GM18499 (cell line): Measurements from ENCODE around the gene AGPAT1.
"Not testable (repeated sequence)": the region's sequence is repeated elsewhere in the genome, so short reads cannot be mapped to it uniquely, and the experiment has no call there.

Source experiments
- ATAC-seq: cut with Tn5 transposase; IDR thresholded peaks from one replicate; pipeline ENCODE4 v1.9.1; 2021; ENCODE audit warnings: moderate number of reproducible peaks; ENCODE audit not compliant: insufficient read depth, unreplicated experiment

AGPAT1 gene

DNA sequence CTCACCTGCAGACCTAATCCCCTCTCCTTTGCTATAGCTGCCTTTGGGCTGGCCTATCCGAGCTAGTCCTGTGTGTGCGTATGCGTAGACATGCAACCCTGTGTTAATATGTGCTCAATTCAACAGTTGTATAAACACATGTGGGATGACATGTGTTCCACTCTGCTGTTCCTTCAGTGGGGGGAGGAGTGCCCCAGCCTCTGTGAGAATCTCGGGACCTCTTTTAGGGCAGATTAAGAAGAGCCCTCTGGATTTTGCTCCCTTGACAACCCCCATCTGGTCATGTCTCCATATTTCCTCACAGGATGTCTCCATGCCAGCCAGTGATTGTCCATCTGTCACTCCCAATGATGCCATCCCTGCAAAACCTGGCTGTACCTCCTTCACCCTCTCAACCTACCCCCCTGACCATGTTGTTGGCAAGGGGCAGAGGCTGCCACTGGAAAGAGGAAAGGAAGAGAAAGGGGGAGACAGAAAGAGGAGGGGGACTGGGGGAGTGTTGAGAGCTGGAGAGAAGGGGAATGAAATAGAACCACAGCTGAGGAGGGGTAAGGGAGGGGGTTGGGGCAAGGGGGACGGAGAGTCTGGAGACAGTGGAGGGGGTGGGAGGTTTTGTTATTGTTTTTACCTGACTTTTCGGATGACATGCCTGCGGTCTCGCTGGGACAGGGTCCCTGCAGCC lies 24.6 kb downstream of the AGPAT1 start:
- ATAC-seq = no peak

DNA sequence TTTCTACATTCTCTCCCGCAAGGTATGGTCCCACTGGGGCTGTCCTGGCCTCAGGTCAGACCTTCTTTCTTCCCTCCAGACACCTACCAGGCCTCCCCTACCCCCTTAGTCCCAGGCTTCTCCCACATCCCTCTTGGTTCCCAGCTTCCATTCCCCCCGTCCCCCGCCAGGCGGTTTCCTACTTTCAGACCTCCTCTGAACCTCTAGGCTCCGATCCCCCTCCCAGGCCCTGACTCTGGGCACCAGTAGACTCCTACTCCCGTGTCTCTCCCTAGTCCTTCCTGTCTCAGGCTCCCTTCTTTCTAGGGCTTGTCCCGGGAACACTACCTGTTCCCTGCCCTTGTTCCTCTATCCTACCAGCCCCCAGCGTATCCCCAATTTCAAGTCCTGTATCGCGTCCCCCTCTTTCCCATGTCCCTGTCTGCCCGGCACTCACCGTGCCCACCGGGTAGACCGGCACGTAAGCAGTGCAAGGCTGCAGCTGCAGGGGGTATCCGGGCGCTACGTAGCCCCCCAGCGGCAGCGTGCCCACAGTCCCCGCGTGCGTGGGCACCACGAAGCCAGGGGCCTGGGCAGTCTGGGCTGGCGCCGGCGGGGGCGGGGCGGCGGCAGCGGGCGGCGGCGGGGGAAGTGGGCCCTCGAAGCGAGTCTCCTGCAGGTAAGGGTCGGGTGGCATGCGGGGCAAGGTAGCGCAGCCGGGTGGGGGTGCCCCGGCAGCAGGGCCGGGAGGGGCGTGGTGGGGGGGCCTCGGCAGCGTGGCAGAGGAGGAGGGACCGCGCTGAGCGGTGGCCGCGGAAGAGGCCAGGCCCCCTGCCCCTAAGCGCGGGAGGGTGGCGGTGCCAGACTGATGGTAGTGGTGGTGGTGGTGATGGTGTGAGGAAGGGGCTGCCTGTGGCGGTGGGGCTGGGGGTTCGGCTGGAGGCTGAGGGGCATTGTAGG lies 25.7 kb downstream of the AGPAT1 start:
- no peak for ATAC-seq

DNA sequence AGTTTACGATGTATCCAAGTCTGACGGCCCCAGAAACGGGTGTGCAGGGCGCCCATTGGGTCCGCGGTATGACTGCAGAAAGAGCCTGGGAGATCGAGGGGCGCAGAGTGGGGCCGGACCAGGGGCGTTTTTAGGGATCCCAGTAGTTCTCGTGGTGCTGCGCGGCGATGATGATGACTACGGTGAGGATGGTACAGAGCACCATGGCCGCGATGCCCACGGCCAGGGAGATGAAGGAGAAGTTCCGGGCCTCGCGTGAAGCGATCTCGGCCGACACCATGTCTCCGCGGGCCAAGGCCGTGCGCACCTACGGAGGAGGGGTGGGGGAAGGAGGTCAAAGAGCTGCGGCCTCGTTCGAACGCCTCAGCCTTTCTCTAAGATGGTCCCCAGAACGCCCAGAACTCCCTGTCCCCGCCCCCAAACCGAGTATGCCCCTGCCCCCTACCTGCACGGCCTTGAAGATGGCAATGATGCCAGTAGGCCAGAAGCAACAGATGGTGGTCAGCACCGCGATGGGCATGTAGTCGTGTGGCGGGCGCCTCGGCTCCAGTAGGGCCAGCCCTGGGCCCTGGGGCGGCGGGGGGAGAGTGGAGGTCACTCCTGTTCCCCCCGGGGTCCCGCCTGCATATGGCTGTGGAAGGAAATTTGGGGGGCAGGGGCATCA lies 26.7 kb downstream of the AGPAT1 start:
- no peak for ATAC-seq

DNA sequence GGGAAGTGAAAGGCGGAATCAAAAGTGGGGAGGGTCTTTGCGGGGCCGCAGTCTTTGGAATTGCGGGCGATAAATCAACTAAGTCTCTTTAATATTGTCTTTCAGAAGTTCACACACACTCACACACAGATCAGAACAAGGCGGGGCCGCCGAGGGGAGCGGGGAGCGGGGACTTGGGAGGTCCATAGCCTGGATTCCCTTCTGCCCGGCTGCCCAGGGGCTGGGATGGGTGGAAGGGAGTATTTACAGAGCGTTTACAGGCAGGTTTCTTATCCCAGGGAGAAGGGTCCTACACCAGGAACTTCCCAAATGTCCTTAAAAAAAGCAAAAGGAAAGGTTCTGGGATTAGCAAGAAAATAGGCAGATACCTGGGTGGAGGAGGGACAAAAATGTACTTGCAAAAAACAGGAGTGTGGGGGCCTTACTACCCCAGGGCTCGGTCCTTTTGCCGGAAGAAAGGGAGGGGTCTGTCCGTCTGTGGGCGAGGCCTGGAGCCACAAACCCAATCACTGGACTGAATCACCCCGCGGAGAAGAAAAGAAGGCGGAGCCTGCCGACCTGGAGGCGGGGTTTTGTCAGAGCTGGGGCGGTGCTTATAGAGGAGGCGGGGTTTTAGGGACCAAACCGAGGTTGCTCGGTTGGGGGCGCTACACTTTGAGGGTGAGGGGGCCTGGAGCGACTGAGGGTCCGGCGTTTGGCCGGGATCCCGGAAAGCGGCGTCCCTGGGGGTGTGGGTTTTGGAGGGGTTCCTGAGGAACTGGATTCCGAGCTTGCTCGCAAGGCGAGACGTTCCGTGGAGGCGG lies 27.4 kb downstream of the AGPAT1 start:
- no peak for ATAC-seq

DNA sequence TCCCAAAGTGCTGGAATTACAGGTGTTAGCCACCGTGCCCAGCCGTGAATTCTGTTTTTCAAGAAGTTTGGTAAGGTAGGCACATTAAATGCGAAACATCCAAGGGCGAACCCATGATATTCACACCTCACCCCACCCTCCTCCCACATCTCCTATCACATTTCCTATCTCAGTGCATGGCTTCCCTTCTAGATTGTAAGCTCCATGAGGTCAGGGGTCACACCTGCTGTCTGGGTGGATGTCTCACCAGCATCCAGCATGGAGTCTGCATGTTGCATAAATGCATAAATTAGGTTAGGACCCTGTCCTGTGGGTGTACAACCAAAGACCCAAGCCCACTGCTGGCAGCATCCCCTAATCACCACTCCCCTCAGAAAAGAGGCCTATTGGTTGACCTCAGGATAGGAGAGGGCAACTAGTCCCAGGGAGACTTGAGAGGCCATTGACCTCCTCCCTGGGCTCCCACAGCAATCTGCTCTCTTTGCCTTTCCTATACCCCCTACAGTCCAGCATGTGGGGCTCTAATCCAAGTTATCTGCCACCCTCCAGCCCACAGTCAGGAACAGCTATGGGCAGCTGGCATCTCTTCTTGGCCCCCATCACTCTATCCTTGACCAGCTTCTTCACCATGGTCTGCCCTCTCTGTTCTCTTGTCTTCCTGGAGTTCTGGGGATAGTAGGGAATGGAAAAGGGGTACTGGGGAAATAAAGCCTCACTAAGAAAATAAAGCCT lies 28.3 kb downstream of the AGPAT1 start:
- ATAC-seq = no peak

DNA sequence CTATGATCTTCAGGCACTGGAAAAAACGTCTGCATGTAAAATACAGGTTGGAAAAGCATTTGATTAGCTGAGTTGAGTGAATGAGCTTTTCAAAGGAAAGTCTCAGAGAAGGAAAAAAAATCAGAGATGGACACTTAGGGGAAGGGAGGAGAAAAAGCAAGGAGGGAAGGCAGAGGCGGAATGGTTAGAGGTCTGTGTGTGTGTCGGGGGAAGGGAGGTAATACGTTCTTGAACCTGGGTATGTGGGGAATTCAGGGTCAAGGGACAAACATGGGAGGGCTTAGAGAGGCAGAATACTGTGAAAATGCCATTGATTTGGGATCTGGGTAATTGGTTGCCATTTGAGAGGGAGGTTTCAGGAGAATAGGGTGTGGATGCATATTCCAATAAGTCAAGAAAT lies 29.2 kb downstream of the AGPAT1 start:
- ATAC-seq = no peak

DNA sequence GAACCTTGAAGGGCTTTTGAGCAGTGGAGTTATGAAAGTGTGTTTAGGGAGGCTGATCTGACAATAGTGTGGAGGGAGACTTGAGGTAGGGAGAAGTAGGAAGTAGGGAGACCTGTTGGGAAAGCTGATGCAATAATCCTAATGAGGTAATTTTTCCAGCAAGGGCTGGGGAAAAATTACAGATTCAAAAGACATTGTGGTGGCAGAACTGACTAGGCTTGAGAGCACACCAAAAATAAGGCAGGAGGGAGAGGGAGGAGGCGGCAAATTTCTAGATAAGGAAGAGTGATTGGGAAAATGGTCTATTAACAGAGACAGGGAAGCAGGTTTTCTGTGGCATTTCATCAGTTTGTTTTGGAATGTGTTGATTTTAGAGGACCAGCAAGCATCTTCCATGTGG lies 29.6 kb downstream of the AGPAT1 start:
- ATAC-seq = no peak

DNA sequence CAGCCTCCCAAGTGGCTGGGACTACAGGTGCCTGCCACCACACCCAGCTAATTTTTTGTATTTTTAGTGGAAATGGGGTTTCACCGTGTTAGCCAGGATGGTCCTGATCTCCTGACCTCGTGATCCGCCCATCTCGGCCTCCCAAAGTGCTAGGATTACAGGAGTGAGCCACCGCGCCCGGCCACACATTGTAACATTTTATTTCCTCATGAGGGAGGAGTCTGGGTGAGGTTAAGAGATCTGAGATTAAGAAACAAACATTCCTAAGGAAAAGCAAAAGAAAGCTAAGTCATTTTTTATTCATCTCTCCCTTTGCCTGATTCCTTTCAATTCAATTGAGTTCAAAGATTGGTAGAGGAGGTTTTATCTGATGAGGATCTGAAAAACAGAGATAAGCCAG lies 31.6 kb downstream of the AGPAT1 start:
- not testable (repeated sequence) for ATAC-seq

DNA sequence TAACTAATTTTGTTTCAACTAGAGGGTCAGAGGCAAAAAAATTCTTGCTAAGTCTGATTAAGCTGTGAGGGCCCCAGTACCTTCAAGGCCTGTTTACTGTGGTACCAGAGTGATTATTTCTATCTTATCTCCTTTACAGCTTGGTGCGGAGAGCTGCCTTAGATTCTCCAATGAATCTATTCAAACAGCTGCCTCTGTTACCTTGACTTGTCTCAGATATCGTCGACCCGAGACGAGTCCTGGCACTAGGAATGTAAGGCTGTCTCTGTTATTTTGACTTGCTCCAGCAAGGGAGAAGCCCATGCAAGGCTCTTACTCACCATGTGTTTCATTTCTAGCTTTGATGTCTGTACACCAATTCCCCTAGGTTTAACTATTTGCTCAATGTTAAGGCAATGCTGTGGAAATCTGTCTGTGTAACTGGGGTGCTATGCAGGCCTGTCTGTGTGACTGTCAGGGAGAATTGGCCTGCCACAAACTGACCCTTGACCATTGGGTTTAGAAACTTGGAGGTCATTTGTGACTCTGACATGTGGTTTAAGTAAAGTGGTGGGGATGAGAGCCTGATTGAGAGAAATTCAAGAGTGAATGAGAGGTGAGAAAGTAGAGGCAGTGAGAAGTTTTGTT lies 35.4 kb downstream of the AGPAT1 start:
- ATAC-seq = no peak

DNA sequence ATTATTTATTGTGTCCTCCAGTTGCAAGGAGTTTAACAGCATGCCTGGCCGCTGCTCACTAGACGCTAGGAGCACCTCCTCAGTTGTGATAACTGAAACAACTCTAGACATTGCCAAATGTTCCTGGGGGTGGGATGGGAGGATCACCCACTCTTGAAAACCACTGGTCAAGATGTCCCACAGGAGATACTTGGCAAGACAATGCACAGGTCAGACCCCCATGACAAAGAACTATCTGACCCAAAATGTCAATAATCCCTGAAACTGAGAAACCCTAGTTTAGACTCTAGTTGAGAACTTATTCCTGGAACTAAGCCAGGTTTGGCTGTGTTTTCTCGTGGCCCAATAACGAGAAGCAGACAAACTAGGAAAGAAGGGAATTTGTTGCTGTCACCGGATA lies 36.3 kb downstream of the AGPAT1 start:
- no peak for ATAC-seq

DNA sequence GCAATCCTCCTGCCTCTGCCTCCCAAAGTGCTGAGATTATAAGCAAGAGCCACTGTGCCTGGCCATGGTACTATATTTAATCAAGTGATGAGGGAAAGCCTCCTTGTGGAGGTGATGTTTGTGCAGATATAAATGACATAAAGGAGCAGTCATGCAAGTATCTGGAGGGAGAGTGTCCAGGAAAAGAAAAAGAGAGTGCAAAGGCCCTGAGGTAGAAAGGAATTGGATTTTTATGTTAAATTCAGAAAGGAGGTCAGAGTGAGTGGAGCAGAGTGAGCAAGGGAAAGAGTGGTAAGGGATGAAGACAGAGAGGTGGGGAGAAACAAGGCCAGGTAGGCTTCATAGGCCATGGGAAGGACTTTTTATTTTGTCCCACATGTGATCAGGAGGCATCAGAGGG lies 38.4 kb downstream of the AGPAT1 start:
- no peak for ATAC-seq

DNA sequence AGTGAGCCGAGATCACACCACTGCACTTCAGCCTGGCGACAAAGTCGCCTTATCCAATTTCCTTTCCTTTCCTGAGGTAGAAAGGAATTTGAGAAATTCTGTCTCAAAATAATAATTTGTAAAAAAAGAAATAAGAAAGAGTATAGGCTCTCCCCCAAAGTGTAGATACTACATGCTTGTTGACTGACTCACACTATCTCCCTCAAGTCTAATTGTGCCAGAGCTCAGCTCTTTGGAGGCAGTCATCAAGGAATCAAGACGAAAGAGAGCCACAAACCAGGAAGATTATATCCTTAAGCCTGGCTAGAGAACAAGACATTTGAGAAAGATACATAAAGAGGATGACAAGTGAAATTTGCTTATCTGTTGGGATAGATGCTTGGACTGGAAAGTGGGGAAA lies 42.1 kb downstream of the AGPAT1 start:
- no peak for ATAC-seq

DNA sequence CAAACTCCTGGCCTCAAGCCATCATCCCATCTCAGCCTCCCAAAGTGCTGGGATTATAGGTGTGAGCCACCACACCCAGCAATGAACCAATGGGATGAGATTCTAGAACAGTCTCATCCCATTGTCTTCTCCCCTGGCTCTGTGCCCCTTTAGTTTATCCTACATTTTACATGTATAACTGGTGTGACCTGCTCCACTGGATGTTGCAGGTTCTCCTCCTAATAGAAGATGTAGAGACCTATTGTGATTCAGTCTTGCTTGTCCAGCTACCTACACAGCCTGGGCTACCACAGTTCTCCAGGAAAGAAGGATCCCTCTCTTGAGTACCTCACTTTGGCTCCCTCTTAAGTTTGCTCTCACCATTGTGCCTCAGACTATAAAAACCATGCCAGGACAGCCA lies 43.8 kb downstream of the AGPAT1 start:
- no peak for ATAC-seq

DNA sequence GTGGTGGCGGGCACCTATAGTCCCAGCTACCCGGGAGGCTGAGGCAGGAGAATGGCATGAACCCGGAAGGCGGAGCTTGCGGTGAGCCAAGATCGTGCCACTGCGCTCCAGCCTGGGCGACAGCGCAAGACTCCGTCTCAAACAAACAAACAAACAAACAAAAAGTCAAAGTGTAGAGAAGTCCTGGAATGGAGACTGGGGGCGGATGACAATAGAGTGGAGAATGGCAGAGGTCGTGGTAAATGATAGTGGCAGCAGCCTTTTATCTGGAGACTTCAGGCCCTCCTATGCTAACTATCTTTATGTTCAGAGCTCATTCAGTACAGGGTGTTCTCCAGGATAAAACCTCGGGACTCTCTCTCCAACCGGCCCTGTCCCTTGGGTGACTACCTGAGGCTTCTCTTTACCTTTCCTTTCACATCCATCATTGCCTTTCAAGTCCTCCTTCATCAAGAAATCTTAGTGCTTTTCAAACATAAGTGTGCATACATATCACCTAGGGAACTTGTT lies 44.4 kb downstream of the AGPAT1 start:
- ATAC-seq = no peak

DNA sequence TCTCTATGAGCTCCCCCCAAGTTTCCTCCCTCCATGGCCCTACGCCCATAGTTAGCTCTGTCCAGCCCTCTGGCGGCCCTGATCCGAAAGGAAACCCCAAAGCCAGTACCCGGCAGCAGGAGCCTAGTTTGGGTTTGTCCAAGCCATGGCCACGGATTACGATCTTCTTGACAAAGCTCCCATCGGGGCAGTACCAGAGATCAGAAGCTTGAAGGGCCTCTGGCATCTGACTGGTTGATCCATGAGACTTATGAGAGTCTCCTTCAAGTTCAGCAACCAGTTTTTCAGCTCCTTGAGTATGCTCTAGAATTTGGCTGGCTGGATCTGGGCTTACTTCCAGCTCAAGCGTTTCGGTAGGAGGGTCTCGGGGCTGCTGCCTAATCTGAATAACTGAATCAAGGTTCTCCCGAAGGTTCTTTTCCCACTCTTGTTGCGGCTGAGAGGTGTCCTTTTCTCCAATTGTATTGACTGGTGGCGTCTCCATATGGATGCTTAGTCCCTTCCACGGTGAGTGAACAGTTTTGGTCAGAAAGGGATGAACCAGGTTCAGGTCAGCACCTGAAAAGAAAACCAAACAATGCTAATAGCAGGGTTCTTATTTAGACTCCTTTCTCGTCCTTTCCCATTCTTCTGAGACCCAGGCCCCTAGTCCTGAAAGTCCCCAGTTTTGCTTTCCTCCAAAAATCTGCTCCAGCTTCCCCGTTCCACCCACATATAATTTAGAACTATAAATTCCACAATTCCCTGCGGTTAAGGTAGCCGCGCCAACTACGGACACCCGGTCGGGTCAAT lies 46.4 kb downstream of the AGPAT1 start:
- ATAC-seq = no peak

DNA sequence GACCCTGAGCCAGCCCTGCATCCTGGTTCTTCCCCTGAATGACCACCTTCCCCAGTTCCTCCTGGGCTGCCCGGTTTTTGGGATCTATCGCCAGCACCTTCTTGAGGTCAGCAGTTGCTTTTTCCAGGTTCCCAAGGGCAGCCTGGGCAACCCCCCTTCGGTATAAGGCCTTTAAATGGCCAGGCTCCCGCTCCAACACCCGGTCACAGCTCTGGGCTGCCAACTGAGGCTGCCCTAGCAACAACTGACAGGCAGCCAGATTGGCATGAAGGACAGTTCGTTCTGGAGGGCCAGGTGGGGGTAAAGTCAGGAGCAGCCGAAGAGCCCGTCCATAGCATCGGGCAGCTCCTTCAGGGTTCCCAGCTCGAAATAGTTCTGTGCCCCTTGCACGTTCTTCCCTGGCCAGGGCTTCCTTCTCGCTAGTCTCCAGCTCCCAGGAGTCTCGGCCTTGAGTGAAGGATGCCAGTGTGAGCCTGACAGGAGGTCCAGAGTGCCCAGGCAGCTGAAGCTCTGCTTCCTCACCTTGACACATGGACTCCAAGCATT lies 47.1 kb downstream of the AGPAT1 start:
- ATAC-seq = no peak

DNA sequence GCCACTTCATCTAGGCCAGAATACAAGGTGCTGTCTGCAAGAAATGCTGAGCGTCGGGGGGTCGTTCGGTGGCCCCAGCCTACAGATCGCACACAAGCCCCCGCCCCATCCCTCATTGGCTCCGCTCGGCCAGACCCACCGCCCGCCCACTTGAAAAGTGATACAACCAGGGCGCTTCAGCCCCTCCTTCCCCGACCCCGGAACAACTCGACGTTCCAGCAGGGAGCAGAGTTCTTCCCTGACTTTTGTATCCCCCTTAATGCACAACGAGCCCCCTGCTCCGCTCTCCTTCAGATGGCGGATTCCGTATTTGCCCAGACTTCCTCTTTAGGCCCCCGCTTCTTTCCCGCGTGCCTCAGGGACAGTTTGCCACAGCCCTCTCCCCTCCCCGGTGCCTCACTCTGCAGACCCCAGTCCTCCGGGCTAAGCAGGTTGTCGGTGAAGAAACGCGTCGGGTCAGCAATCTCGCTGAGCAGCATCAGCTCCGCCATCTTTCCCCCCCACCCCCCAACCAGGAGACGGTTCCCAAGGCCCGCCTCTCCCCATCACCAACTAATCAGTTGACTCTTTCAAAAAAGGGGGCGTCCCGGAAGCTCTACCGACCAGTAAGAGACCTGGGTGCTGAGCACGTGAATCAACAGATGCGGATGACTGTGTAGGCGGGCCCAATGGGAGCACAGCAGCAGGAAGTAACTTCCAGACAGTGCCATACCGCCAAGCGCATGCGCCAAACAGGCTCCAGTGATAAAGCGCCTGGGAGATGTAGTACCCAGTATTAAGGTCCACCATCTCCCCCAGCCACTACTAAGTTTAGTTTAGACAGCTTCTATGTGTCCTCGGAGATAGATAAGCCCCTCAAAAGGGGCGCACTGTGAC lies 47.9 kb downstream of the AGPAT1 start, which contains the start of gene ATF6B:
TSS of gene ATF6B (minus strand) at position 530 of the 876 bp plus-strand sequence. CDS start at position 491, 39 bp downstream.
- peak; percentile 67 for ATAC-seq
